Epithelial cell of esophagus (primary cell): ENCODE data around the gene LCLAT1.

Experiments used
- DNase-seq: peaks from one replicate; pipeline ENCODE4 v3.0.0; 2010; ENCODE audit warnings: low read depth
- H3K4me3 ChIP-seq: 2 replicates; pipeline ENCODE4 v1.5.1; 2011; ENCODE audit warnings: mild to moderate bottlenecking, low read length, control low read depth
- CTCF ChIP-seq: IDR thresholded peaks from 2 replicates; pipeline ENCODE4 v1.5.1; 2011; ENCODE audit warnings: low read depth, mild to moderate bottlenecking, low read length, control low read depth, inconsistent platforms; ENCODE audit not compliant: insufficient read depth; ENCODE audit errors: missing control alignments

The LCLAT1 gene

GRCh38 chr2:30663321-30663720 lies 216.3 kb downstream of the LCLAT1 start:
- DNase-seq, result no peak
- no peak for TF ChIP-seq CTCF
- no peak overlapping the region for H3K4me3 ChIP-seq

- no peak for DNase-seq
- TF ChIP-seq CTCF, result no peak
- H3K4me3 ChIP-seq, result no peak overlapping the region
Observed at GRCh38 chr2:30663806-30664205, 216.8 kb downstream of the LCLAT1 start.

GRCh38 chr2:30664761-30665358 lies 217.8 kb downstream of the LCLAT1 start:
- no peak for TF ChIP-seq CTCF
- H3K4me3 ChIP-seq, result no peak overlapping the region
- DNase-seq, result peak; percentile 97

- no peak for DNase-seq
- H3K4me3 ChIP-seq, result no peak overlapping the region
- no peak for TF ChIP-seq CTCF
Observed at GRCh38 chr2:30665761-30666265, 218.8 kb downstream of the LCLAT1 start.

- no peak overlapping the region for H3K4me3 ChIP-seq
- DNase-seq, result peak; percentile 98
- TF ChIP-seq CTCF, result no peak
Observed at GRCh38 chr2:30666266-30666874, 219.3 kb downstream of the LCLAT1 start.

GRCh38 chr2:30670453-30670852 lies 223.4 kb downstream of the LCLAT1 start:
- DNase-seq, result no peak
- TF ChIP-seq CTCF, result no peak
- no peak overlapping the region for H3K4me3 ChIP-seq

GRCh38 chr2:30673127-30673526 lies 226.1 kb downstream of the LCLAT1 start:
- DNase-seq, result no peak
- no peak for TF ChIP-seq CTCF
- H3K4me3 ChIP-seq, result no peak overlapping the region
